ENCODE results near the gene NPS. TPM values are rescaled to one million over a fixed set of nuclear protein-coding genes. Genes with fewer than 3 reads are reported as not detected.

NPS gene, protein sequence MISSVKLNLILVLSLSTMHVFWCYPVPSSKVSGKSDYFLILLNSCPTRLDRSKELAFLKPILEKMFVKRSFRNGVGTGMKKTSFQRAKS
- polyA plus RNA-seq (ENCODE audit: insufficient read length in 4 of 4) = not detected

GRCh38 chr10:127549009-127549408 is at the start of gene NPS:
TSS of gene NPS (plus strand) at chr10:127549309. CDS start at chr10:127549369, 60 bp downstream.
- DNase-seq (ENCODE audit: low read depth in 4 of 4, low spot score in 3 of 4) = no peak

- DNase-seq (ENCODE audit: low read depth in 4 of 4, low spot score in 3 of 4) = no peak
These were observed 49.0 kb upstream of the NPS start for GRCh38 chr10:127500127-127500526.

GRCh38 chr10:127506094-127506493 is 43.0 kb upstream of the NPS start:
- no peak for DNase-seq (ENCODE audit: low read depth in 4 of 4, low spot score in 3 of 4)

DNA sequence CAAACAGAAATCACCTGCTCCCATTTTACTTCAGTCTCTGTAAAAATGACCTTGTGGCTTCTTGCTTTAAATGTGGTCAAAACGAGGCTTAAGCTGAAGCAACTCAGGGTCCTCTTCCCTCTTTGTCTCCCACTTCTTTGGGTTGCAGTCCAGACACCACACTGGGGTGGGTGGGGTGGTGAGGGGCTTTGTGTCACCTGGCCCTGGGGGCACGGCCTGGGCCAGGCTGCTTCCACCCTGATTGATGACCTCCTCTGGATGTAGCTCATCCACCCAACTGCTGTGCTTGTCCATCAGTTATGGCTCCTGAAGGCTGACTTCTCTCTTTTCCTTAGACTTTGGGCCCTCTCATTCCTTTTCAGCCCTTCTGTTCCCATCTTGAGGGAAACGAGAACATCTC is 26.8 kb upstream of the NPS start:
- DNase-seq (ENCODE audit: low read depth in 4 of 4, low spot score in 3 of 4) = no peak

- peak in 3 of 4 donors; percentile 9 to 36 (median 16) for DNase-seq (ENCODE audit: low read depth in 4 of 4, low spot score in 3 of 4)
These were observed 25.6 kb upstream of the NPS start for GRCh38 chr10:127523476-127523875.

DNA sequence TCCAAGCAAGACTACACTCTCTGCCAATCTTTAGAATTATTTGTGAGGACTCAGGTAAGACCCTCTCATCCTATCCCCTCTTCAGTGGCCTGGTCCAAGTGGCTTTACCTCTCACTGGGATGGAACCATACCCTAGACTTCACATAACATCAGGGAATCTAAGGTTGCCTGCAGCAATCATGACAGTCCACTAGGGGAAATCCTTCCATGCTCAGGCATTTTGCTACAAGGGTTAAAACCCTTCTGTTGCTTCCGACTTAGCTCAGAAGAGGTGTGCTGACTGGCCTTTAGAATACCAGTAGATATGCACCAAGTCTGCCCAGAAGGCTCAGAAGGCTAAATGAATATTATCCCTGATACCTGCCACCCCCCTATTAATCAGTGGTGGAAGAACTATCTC is 24.9 kb upstream of the NPS start:
- no peak for DNase-seq (ENCODE audit: low read depth in 4 of 4, low spot score in 3 of 4)

DNA sequence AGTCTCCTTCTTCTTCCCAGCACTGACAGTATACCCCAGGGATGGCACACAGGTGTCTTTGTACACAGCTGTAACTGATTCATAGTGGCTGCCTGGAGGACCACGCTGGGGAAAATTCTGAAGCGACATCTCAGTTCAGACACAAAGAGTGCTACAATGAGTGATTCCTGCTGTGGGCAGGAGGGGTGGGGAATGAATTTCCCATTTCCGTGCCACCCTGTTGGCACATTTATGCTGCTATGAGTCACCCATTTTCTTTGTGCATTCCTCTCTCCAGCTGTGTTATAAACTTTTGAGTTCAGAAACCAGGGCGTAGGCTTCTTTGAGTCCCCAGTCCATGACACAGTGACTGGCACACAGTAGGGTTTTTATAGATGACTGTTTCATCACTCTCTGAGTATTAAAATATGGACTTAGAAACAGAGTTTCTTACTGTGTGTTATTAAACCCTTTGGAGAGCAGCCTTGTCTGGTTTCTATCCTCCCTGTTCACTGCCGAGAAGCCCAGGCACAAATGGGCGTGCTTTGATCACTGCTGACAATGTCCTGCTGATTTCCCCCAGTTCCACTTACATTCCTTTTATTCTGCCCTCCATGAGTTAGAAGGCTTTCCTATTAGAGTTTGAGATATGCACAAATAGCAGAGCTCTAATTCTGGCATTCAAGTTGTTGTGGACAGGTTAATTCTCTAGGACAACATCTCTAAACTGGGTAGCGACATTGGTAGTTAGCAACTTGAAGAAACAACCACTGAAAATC is 24.0 kb upstream of the NPS start:
- DNase-seq (ENCODE audit: low read depth in 4 of 4, low spot score in 3 of 4) = no peak

GRCh38 chr10:127525686-127526085 is 23.4 kb upstream of the NPS start:
- DNase-seq (ENCODE audit: low read depth in 4 of 4, low spot score in 3 of 4) = no peak

DNA sequence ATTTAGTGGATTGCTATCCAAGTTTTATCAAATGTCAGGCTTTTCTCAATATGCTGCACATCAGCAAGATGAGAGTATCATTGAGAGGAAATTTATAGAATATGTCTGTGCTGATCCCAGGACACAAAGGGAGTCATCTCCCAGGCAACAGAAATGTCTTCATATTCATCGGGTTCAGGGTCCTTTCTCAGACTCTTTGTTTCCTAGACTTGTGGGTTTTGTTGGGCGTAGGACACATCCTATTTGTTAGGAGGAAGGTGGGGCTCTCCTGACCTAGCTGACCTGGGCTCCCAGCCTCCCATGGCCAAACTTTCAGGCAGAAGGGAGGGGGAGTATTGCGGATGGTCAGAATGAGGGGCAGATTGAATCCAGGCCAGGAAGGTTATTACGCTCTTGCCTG is 22.9 kb upstream of the NPS start:
- DNase-seq (ENCODE audit: low read depth in 4 of 4, low spot score in 3 of 4) = no peak

DNA sequence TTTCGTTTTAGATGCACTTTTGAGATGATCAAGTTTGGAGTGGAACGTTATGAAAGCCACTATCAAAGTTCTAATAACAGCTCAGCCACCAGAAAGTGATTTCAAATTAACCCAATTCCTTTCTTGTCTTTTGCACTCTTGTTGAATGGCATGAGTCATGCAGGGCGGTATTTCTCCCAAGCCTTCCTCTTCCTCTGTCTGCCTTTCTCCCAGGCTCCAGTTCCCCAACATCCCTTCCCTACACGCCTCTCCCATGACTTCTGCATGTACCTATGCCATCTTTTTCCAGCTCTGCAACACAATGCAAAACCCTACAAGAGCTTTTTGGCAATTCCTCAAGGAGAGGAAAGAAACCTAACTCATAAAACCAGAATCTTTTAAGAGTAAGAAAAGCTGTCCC is 21.8 kb upstream of the NPS start:
- no peak for DNase-seq (ENCODE audit: low read depth in 4 of 4, low spot score in 3 of 4)

DNA sequence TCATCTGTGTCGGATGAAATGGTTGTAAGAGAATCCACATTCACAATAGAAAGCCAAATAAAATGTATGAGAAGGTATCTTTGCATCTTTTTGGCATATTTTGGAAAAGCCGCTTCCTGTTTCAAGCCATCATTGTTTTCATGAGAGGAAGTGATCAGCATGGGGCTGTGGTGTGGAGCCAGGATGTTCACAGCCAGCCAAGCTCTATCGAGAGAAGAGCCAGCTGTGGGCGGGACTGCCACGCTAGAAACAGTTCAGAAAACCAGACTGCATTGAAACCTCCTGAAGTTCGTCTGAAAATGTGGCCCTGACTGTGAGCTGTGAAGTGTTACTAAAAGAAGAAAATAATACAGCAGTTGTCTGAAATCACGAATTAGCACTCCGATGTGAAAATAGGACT is 21.2 kb upstream of the NPS start:
- DNase-seq (ENCODE audit: low read depth in 4 of 4, low spot score in 3 of 4) = no peak

GRCh38 chr10:127532193-127532592 is 16.9 kb upstream of the NPS start:
- DNase-seq (ENCODE audit: low read depth in 4 of 4, low spot score in 3 of 4) = no peak

DNA sequence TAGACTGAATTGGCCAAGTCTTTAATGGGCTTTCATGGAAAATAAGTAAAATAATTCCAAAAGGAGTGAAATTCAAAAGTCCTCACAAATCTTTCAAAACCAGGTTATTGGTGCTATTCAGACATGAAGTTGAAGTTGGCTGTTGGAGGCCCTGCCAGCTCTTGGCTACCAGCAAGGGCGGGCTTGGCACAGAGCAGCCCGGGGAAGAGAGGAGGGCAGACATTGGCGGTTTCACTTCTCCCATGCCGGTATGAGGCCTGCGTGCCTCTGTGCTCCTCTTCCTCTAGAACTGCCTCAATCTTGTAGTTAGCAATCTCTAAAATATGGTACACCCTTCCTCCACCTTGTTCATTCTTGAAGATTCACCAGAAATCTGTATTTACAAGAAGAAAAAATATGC is 16.4 kb upstream of the NPS start:
- DNase-seq (ENCODE audit: low read depth in 4 of 4, low spot score in 3 of 4) = no peak

DNA sequence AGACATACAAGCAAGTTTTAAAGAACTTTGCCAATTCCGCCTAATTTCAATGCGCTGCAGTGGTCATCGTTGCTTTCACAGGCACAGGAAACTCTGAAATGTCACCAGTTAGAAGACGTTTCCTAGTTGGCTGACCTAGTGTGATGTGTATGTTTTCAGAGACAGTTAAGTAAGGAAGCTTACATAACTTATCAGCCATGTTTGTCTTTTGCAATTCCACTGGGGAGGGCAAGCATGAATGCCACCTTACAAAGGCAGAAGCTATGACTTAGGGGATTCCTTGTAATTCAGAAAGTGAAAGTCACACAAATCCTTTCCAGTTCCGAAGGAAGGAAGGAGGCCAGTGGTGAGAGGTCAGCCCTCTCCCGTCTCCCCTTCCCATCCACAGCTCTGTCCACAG is 15.0 kb upstream of the NPS start:
- no peak for DNase-seq (ENCODE audit: low read depth in 4 of 4, low spot score in 3 of 4)

DNA sequence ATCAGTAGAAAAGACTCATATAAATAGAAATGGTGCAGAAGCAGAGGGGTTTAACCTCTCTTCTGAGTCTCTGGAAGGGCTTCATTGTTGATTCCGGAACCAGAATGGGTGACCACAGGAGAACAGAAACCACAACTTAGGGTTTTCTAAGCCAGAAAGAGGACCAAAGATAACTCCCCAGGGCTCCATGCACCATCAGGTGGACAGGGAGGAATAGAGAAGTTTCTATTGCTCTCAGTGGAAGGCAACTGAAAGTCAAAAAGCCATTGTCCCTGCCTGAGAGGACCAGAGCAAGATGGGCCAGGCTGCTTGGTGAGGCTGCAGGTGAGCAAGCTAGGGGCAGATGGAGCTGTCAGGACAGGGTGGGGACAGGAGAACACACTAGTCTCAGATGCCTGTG is 14.6 kb upstream of the NPS start:
- DNase-seq (ENCODE audit: low read depth in 4 of 4, low spot score in 3 of 4) = no peak

DNA sequence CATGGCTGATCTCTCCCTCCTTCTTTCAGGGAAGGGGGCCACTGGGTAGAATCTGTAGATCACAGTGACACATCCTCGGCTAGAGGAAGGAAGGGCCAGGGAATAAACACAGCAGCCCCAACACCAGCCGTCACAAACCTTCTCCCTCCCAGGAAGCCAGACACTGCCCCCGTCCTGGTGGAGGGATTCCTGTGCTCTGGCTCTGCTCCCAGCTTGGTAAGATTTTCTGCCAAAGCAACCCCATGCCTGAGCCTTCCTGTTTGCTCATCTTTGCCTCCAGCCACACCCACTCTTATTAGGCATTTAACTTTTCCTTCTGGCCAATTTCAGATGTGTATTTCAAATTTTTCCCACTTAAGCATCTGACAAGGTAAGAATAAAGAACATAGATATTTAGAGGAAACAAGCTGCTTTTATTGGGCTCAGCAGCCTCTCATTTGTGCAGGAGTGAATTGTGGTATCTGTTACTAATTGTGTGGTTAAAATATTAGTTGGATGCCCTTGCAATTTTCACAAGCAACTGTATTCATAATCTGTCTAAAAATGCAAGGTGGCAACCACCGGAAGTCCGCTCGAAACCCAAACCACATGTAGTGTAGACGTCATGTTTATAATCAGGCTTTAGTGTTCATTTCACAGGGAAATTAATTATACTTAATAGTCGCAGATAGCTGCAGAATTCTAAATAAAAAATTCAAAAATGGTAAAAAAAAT is 13.2 kb upstream of the NPS start:
- no peak for DNase-seq (ENCODE audit: low read depth in 4 of 4, low spot score in 3 of 4)

DNA sequence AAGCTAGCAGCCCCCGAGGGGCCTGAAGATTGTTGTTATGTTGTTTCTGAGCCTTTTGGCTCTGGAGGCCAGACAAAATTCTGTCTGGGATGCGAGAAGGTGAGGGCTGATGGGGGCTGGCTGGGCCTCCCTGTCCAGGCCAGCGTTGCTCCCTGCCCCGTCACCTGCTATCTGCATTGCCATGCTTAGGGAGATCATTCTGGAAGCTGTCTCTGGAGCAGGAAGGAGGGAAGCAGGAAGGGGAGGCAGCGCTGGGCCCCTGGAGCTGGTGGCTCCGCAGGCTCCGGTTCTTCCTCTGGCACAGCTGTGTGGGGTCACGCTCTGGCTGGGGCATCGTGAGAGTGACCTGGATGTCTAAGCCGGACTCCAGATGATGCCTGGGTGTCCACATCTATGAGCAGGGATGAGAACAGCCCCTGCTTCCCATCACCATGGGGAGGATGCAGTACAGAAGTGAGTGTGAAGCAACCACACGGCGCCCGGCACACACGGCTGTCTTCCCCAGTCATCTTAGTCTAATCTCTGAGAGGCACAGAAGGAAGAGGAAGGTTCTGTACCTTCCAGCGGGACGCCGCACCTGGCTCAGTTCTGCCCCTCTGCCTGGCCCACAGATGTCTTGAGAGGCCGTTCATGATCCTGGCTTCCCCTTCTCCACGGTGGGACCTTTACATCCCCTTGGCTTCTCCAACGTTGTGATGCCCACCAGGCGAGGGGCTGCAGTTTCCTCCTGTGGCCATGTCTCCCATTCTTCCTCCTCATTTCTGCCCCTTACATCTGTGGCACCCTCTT is 11.9 kb upstream of the NPS start:
- DNase-seq (ENCODE audit: low read depth in 4 of 4, low spot score in 3 of 4) = no peak

- DNase-seq (ENCODE audit: low read depth in 4 of 4, low spot score in 3 of 4) = no peak
These were observed 11.2 kb upstream of the NPS start for GRCh38 chr10:127537924-127538323.

DNA sequence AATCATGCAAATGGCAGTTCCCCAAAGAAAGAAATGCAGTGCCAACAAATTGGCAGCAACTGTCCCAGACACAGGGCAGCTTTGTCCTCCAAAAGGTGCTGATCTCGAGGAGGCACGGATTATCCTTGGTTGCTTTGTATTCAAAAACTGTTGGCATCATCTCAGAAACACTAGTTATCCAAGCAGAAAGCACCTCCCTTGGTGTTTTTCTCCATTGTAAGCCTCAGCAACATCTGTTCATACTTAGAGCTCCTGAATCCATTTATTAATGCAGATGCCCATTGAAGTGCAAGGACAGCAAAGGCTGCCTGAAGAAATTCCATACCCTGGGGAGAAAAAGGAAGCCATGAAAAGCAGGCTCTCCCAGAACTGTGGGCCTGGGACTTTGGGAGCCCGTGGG is 1.1 kb upstream of the NPS start:
- no peak for DNase-seq (ENCODE audit: low read depth in 4 of 4, low spot score in 3 of 4)

DNA sequence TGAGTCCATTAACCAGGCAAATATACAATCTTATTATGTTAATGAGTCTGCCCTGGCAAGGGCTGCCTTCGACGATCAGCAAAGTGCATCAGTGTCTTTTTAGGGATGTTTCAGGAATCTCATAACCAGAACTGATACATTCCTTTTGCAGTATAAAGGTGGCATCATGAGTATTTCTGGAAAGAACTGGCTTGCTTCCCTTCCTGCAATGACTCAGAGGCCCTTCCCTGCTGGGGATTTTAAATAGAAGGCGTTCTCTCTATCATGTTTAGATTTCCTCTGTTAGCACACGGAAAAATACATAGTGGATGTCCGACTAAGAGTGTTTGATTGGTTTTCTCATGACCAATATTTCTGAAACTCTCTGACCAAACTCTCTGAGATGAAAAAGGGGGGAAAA is 1.8 kb downstream of the NPS start:
- DNase-seq (ENCODE audit: low read depth in 4 of 4, low spot score in 3 of 4) = no peak

GRCh38 chr10:127552446-127552845 is 3.3 kb downstream of the NPS start:
- DNase-seq (ENCODE audit: low read depth in 4 of 4, low spot score in 3 of 4) = no peak
